Panc1 (cell line): ENCODE data around the gene HCFC1. TPM values are rescaled to one million over a fixed set of nuclear protein-coding genes. Genes with fewer than 3 reads are reported as not detected.
A peak's percentile ranks its signal among the peaks of the same experiment; 100 is the strongest.

Experiments
- ATAC-seq: fragments of 200-7000 bp; cut with Tn5 transposase; 2 replicates; pipeline ENCODE4 v1.9.1; 2020; ENCODE audit warnings: mild to moderate bottlenecking, moderate library complexity
- BruUV-seq: library from RNA; stranded (reverse); fragments of 400-500 nt; replicated peaks from 2 replicates; lab custom pipeline; 2021; lab: Mats Ljungman, UMichigan
- CTCF ChIA-PET: fragments of 300-600 bp; sonication (Branson Sonifier 250); formaldehyde crosslinking; loops from one replicate; lab custom pipeline; 2022; ENCODE audit warnings: antibody characterized with exemption; lab: Charles Lee
- POLR2A ChIA-PET: fragments of 300-600 bp; sonication (Branson Sonifier 250); formaldehyde crosslinking; loops from one replicate; lab custom pipeline; 2022; ENCODE audit warnings: antibody characterized with exemption; lab: Charles Lee
- DNase-seq: peaks from one replicate; pipeline ENCODE4 v3.0.0-alpha.2; 2010; ENCODE audit warnings: low read depth, low spot score
- H3K27ac ChIP-seq: 2 replicates; pipeline ENCODE4 v1.5.1; 2011; ENCODE audit warnings: mild to moderate bottlenecking, low read length, inconsistent platforms
- H3K27me3 ChIP-seq: fragments of 200-500 bp; sonication (Bioruptor generic); 2 replicates; pipeline ENCODE4 v1.6.0; 2014; ENCODE audit warnings: low read length, inconsistent platforms; ENCODE audit not compliant: control insufficient read depth, insufficient read depth
- H3K36me3 ChIP-seq: fragments of 200-500 bp; sonication (Bioruptor generic); 2 replicates; pipeline ENCODE4 v1.5.1; 2014; ENCODE audit warnings: inconsistent platforms, mild to moderate bottlenecking, low read length, moderate library complexity; ENCODE audit not compliant: control insufficient read depth, insufficient read depth
- H3K4me1 ChIP-seq: 2 replicates; pipeline ENCODE4 v1.5.1; 2011; ENCODE audit warnings: inconsistent platforms, mild to moderate bottlenecking, low read length, moderate library complexity; ENCODE audit not compliant: control insufficient read depth, insufficient read depth
- H3K4me3 ChIP-seq, 2 experiments: 2 replicates each; pipeline ENCODE4 v1.5.1; 2011 to 2012; ENCODE audit warnings: low read depth in 2 of 2, low read length in 2 of 2, mild to moderate bottlenecking in 2 of 2, inconsistent platforms in 1 of 2, moderate library complexity in 1 of 2
- H3K9me3 ChIP-seq: fragments of 200-500 bp; sonication (Bioruptor generic); 2 replicates; pipeline ENCODE4 v1.5.1; 2014; ENCODE audit warnings: low read depth, mild to moderate bottlenecking, inconsistent platforms, low read length, moderate library complexity; ENCODE audit not compliant: control insufficient read depth, insufficient read depth
- CTCF ChIP-seq: fragments of 450-650 bp; IDR thresholded peaks from 2 replicates; pipeline ENCODE4 v1.5.1; 2017; ENCODE audit warnings: mild to moderate bottlenecking
- POLR2AphosphoS5 ChIP-seq: IDR thresholded peaks from 2 replicates; pipeline ENCODE4 v1.6.1; 2012; ENCODE audit warnings: mild to moderate bottlenecking, low read depth, low read length, moderate library complexity
- REST ChIP-seq, 2 experiments: IDR thresholded peaks; 2 replicates each; pipeline ENCODE4 v1.6.1; 2011 to 2012; ENCODE audit warnings: low read depth in 2 of 2, control low read depth in 1 of 2, low read length in 1 of 2, mild to moderate bottlenecking in 1 of 2, moderate library complexity in 1 of 2; ENCODE audit not compliant: insufficient read depth in 1 of 2
- SIN3A ChIP-seq: IDR thresholded peaks from 2 replicates; pipeline ENCODE4 v1.6.1; 2012; ENCODE audit warnings: low read depth, mild to moderate bottlenecking, low read length, moderate library complexity, borderline replicate concordance; ENCODE audit not compliant: insufficient read depth
- TCF7L2 ChIP-seq: IDR thresholded peaks from 2 replicates; pipeline ENCODE4 v1.6.1; 2011; ENCODE audit warnings: mild to moderate bottlenecking, low read depth, low read length, inconsistent platforms
- in situ Hi-C: cut with HindIII; loops from 2 replicates; pipeline ENCODE4 v1.10.0; 2016; ENCODE audit warnings: low sequenced_read_pairs, low pct_unique_long_range_greater_than_20kb
- intact Hi-C: fragments of 100-400 bp; cut with micrococcal nuclease; formaldehyde crosslinking; loops from one replicate; pipeline ENCODE4 v1.10.0; 2022; ENCODE audit not compliant: unreplicated experiment
- total RNA-seq: library from RNA; stranded (reverse); gene quantifications from one replicate; pipeline ENCODE4 v1.2.1, GENCODE V29; 2021; ENCODE audit not compliant: unreplicated experiment

The HCFC1 gene
- total RNA-seq, 1 experiment from 2014 or later: 113 TPM

GRCh38 chrX:153973127-153974002, 1.7 kb upstream of the HCFC1 start:
- Histone ChIP-seq H3K9me3 (no peaks in the 10 kb centered on the region), H3K4me3 (peak overlapping the region; percentile 90 to 98), H3K4me1 (peaks cover 18% of the 10 kb centered on the region), H3K27me3 (no peaks in the 10 kb centered on the region), H3K36me3 (no peaks in the 10 kb centered on the region; the same call in 1 of the 2 replicates), H3K27ac (peak overlapping the region; percentile 100)
- ChIA-PET POLR2A (no interaction called here), CTCF (interaction anchor here (0.6 kb wide), 1 partner anchor 27 kb away, joined by 3 read pairs; no protein-coding TSS in a partner anchor)
- TSS peak; percentile 89 for BruUV-seq
- ATAC-seq (no peak), DNase-seq (no peak)
- intact Hi-C loops (no loop called here), in situ Hi-C loops (no loop called here)
- TF ChIP-seq CTCF (no peak), POLR2AphosphoS5 (no peak), TCF7L2 (no peak)

GRCh38 chrX:153972368-153973126, 929 bp upstream of the HCFC1 start, which contains the start of gene TMEM187:
Gene TMEM187, plus strand, starts transcription at chrX:153972754. Its CDS starts 9,309 bp downstream, at chrX:153982063.
- TF ChIP-seq POLR2AphosphoS5 (peak; percentile 33; the same call in 1 of the 2 replicates), TCF7L2 (no peak), SIN3A (no peak), CTCF (no peak), REST (IDR thresholded peaks at IDR 0.05; ENCODE audit: insufficient read depth in 1 of 2, low read depth in 2 of 2, low read length in 1 of 2) (no peak)
- no TSS peak for BruUV-seq
- ChIA-PET CTCF (no interaction called here), POLR2A (no interaction called here)
- ATAC-seq (peak; percentile 63), DNase-seq (no peak)
- peak within 1 kb of the TSS; percentile 100 for H3K27ac ChIP-seq
- peaks cover 26% of the 10 kb centered on the region for H3K4me1 ChIP-seq
- H3K27me3 ChIP-seq: no peaks in the 10 kb centered on the region
- H3K36me3 ChIP-seq: no peaks in the 10 kb centered on the region; the same call in 1 of the 2 replicates
- peak within 1 kb of the TSS; percentile 95 to 98 for H3K4me3 ChIP-seq
- no peaks in the 10 kb centered on the region for H3K9me3 ChIP-seq
- intact Hi-C loops (no loop called here), in situ Hi-C loops (no loop called here)
